ENCODE data around the gene KRTCAP3.

The KRTCAP3 gene

DNA sequence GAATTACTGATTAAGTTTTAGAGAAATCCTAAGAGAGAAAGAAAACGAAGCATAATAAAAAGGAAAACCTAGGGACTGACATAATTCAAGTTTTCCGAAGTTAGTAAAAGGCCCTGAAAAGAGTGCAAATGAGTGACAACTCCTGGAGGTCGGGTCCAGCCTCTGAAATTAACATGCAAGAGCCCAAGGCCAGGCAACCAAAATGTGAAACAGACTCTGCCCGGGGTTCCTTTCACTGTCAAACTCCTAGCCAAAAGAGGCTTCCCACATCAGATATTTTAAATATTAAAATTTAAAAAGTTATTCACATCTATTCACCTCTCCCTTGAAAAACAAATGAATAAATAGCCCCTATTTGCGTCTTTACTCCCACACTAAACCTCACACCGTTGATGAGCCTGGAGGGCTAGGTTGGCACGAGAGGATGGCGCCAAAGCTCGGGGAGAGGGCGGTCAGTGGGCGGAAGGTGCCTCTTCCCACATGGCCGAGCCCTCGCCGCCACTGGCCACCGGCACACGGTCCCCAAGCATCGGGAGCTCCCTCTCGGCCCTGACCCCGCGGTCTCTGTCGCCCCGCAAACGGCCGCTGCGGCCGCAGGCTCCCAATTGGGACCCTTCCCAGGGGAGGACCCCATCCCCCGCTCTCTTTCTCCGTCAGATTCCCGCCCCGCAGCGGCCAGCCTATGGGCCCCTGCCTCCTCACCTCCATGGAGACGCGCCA, 33.4 kb upstream of the KRTCAP3 start:
- H3K4me3 ChIP-seq (ENCODE audit: low read depth, low read length): peak overlapping the region; percentile 88
- POLR2A ChIA-PET: interaction anchor here (0.8 to 2.5 kb wide), 4 partner anchors 20 to 52 kb away, joined by 3 to 18 read pairs (median 8); partner anchors contain the start of genes GTF3C2 and NRBP1
- DNase-seq (ENCODE audit: low read depth, low spot score): no peak
- TF ChIP-seq, protein P1, sequence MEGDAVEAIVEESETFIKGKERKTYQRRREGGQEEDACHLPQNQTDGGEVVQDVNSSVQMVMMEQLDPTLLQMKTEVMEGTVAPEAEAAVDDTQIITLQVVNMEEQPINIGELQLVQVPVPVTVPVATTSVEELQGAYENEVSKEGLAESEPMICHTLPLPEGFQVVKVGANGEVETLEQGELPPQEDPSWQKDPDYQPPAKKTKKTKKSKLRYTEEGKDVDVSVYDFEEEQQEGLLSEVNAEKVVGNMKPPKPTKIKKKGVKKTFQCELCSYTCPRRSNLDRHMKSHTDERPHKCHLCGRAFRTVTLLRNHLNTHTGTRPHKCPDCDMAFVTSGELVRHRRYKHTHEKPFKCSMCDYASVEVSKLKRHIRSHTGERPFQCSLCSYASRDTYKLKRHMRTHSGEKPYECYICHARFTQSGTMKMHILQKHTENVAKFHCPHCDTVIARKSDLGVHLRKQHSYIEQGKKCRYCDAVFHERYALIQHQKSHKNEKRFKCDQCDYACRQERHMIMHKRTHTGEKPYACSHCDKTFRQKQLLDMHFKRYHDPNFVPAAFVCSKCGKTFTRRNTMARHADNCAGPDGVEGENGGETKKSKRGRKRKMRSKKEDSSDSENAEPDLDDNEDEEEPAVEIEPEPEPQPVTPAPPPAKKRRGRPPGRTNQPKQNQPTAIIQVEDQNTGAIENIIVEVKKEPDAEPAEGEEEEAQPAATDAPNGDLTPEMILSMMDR (IDR thresholded peaks at IDR 0.05; ENCODE audit: insufficient read depth, low read length, missing control alignments): no peak
- CTCF ChIA-PET: interaction anchor here (1.0 to 6.1 kb wide), 9 partner anchors 11 to 274 kb away, joined by 3 to 57 read pairs (median 5); partner anchors contain the start of gene IFT172

DNA sequence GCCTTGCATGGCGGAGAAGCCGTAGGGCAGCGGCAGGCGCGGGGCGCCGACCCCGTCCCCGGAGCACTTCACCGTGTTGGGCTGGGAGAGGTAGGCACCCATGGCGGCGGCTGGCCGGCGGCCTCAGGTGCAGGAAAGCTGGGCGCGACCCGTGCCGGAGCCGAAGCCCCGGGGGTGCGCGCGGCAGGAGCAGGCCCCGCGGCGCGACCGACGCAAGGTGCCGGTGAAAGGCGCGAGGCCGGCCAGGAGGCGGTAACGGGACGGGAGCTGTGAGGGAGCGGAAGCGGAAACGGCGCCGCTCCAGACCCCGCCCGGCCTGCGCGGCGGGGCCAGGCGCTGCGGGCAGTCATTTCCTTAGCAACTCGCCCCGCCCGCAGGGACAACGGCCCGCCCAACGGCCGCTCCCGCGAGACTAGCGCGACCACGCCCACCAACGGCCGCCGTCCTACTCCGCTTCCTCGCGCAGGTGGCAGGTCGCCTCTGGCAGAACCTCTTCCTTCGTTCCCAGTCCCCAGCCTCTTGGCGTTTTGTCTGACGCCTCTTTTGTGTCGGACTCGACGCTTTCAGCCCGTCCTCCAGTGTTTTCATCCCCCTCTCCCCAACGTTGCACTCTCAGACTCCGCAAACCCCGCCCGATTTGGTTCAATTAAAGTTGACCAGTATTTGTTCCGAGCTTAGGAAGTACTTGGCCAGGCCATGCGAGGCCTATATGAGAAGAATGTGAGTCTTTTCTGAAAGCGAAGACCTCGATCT, 32.7 kb upstream of the KRTCAP3 start, which contains the start of gene PPM1G:
TSS of gene PPM1G (minus strand) at position 271 of the 753 bp plus-strand sequence. CDS start at position 102, 169 bp downstream.
- POLR2A ChIA-PET: interaction anchor here (0.8 to 2.5 kb wide), 6 partner anchors 19 to 52 kb away, joined by 3 to 18 read pairs (median 4); partner anchors contain the start of genes GTF3C2, NRBP1 and ZNF513
- TF ChIP-seq, protein P1 (IDR thresholded peaks at IDR 0.05; ENCODE audit: insufficient read depth, low read length, missing control alignments): no peak
- H3K4me3 ChIP-seq (ENCODE audit: low read depth, low read length): peak within 1 kb of the TSS; percentile 88
- CTCF ChIA-PET: interaction anchor here (0.6 to 6.1 kb wide), 8 partner anchors 11 to 274 kb away, joined by 3 to 57 read pairs (median 4); partner anchors contain the start of genes SLC4A1AP and SUPT7L
- DNase-seq (ENCODE audit: low read depth, low spot score): peak; percentile 34

DNA sequence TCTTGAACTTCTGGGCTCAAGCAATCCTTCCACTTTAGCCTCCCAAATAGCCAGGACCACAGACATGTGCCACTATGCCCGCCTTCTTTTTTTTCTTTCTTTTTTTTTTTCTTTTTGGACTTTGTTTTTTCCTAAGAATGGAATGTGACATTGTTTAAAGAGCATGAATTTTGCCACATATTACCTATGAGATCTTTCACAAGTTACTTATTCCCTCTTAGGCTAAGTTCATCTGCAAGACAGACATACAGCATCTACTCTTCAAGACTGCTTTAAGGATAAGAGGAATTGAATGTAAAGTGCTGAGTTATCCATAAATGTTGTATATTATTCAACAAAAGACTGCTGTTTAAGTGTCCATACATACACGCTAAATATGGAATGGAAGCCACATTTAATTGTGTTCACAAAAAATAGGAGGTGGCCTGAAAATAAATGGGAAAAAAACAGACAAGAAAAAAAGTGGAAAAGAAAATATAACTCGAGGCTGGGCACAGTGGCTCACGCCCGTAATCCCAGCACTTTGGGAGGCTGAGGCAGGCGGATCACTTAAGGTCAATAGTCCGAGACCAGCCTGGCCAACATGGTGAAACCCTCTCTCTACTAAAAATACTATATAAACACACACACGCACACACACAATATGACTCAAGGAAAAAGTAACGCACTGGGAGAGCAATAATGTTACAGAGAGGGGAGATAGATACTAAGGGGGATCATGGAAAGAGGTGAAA, 29.6 kb upstream of the KRTCAP3 start:
- POLR2A ChIA-PET: no interaction called here
- H3K4me3 ChIP-seq (ENCODE audit: low read depth, low read length): no peak overlapping the region
- CTCF ChIA-PET: no interaction called here
- no peak for DNase-seq (ENCODE audit: low read depth, low spot score)
- TF ChIP-seq, protein P1 (IDR thresholded peaks at IDR 0.05; ENCODE audit: insufficient read depth, low read length, missing control alignments): no peak

DNA sequence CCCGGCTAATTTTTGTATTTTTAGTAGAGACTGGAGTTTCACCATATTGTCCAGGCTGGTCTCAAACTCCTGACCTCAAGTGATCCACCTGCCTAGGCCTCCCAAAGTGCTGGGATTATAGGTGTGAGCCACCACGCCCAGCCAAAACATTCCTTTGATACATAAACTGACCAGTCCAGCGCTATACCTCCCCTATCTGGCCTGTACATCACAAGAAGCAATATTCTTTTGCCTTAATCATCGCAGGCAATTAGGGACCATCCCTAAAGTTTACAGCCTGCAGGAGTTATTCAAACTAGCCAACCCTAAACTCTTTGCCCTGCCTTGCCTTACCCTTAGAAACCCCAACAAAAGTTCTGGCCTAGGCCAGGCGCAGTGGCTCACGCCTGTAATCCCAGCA, 26.0 kb upstream of the KRTCAP3 start:
- DNase-seq (ENCODE audit: low read depth, low spot score): no peak
- CTCF ChIA-PET: no interaction called here
- POLR2A ChIA-PET: no interaction called here
- TF ChIP-seq, protein P1 (IDR thresholded peaks at IDR 0.05; ENCODE audit: insufficient read depth, low read length, missing control alignments): no peak
- H3K4me3 ChIP-seq (ENCODE audit: low read depth, low read length): no peak overlapping the region

DNA sequence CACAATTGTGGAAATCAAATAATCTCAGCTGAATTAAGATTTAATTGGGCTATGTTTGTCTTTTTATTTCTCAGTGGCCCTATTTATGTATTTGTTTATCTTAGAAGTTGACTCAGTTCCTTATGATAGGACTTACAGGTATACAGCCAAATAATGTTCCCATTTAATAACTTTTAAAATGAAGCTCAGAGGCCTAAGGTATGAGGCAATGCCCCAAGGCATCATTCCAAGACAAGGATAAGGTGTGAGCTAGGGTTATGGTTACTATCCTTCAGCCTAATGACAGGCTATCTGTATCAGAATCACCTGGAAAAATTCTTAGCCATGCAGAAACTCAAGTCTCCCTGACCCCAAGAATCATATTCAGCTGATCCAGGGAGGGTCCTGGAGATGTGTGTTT, 21.2 kb upstream of the KRTCAP3 start:
- H3K4me3 ChIP-seq (ENCODE audit: low read depth, low read length): no peak overlapping the region
- ChIA-PET CTCF (no interaction called here), POLR2A (no interaction called here)
- no peak for DNase-seq (ENCODE audit: low read depth, low spot score)
- TF ChIP-seq, protein P1 (IDR thresholded peaks at IDR 0.05; ENCODE audit: insufficient read depth, low read length, missing control alignments): no peak

Measured in AG04449 (cell line).